Amniotic stem cell (primary cell): ENCODE measurements around the gene ZMAT2.
A peak's percentile ranks its signal among the peaks of the same experiment; 100 is the strongest.
"Not testable (repeated sequence)": the region's sequence is repeated elsewhere in the genome, so short reads cannot be mapped to it uniquely, and the experiment has no call there.

ENCODE experiments used
- DNase-seq: peaks from one replicate; lab custom pipeline; 2025; lab: John Stamatoyannopoulos, UW

Gene ZMAT2

GRCh38 chr5:140708787-140709186 is 8.5 kb downstream of the ZMAT2 start:
- not testable (repeated sequence) for DNase-seq

GRCh38 chr5:140710899-140711552 is 10.8 kb downstream of the ZMAT2 start:
- DNase-seq, result peak; percentile 89

- no peak for DNase-seq
Measured at GRCh38 chr5:140711794-140712193, 11.5 kb downstream of the ZMAT2 start.

GRCh38 chr5:140713562-140714094 is 13.4 kb downstream of the ZMAT2 start:
- no peak for DNase-seq

- DNase-seq, result not testable (repeated sequence)
Measured at GRCh38 chr5:140716238-140716637, 16.0 kb downstream of the ZMAT2 start.

- DNase-seq, result no peak
Measured at GRCh38 chr5:140718266-140718592, 18.0 kb downstream of the ZMAT2 start.

GRCh38 chr5:140720738-140721137 is 20.5 kb downstream of the ZMAT2 start:
- DNase-seq, result not testable (repeated sequence)

- DNase-seq, result not testable (repeated sequence)
Measured at GRCh38 chr5:140721395-140721794, 21.1 kb downstream of the ZMAT2 start.

- peak; percentile 56 for DNase-seq
Measured at GRCh38 chr5:140725799-140726471, 25.7 kb downstream of the ZMAT2 start.

- DNase-seq, result no peak
Measured at GRCh38 chr5:140733098-140733497, 32.9 kb downstream of the ZMAT2 start.

- DNase-seq, result no peak
Measured at GRCh38 chr5:140734354-140734753, 34.1 kb downstream of the ZMAT2 start.

GRCh38 chr5:140737486-140737885 is 37.2 kb downstream of the ZMAT2 start:
- DNase-seq, result no peak

- DNase-seq, result no peak
Measured at GRCh38 chr5:140741967-140742366, 41.7 kb downstream of the ZMAT2 start.

- DNase-seq, result no peak
Measured at GRCh38 chr5:140753561-140753960, 53.3 kb downstream of the ZMAT2 start.
